B cell (primary cell): ENCODE measurements around the gene ANKRD10. TPM values are rescaled to one million over a fixed set of nuclear protein-coding genes. Genes with fewer than 3 reads are reported as not detected.

Experiments used
- ATAC-seq: fragments of 200-7000 bp; cut with Tn5 transposase; one replicate; pipeline ENCODE4 v1.10.0; 2021; ENCODE audit warnings: low read depth, mild to moderate bottlenecking, moderate number of reproducible peaks, moderate library complexity
- CTCF ChIA-PET: fragments of 350-600 bp; sonication (Branson Sonifier 250); formaldehyde crosslinking; loops from one replicate; lab custom pipeline; 2021; ENCODE audit warnings: antibody characterized with exemption, inconsistent platforms; lab: Charles Lee
- POLR2A ChIA-PET: fragments of 350-600 bp; sonication (Branson Sonifier 250); formaldehyde crosslinking; loops from one replicate; lab custom pipeline; 2021; ENCODE audit warnings: antibody characterized with exemption; lab: Charles Lee
- DNase-seq: peaks from one replicate; pipeline ENCODE4 v3.0.0; 2013
- H2AFZ ChIP-seq: 2 replicates; pipeline ENCODE4 v1.6.1; 2012; ENCODE audit warnings: mild to moderate bottlenecking, low read depth, low read length; ENCODE audit not compliant: insufficient read depth, poor library complexity, severe bottlenecking
- H3K27ac ChIP-seq, 2 donors: 1 replicate in 1 of 2; 2 replicates in 1 of 2; pipeline ENCODE4 v1.5.1; 2012 to 2013; ENCODE audit warnings: low read length in 2 of 2, mild to moderate bottlenecking in 2 of 2, moderate library complexity in 1 of 2
- H3K27me3 ChIP-seq, 4 experiments: fragments of 200-600 bp in 1 of 4; sonication (generic) in 1 of 4; replicated peaks in 1 of 4; 1 replicate in 2 of 4; 2 replicates in 2 of 4; pipeline versions ENCODE4 v1.6.1 to v1.7.0; 2013 to 2016; ENCODE audit warnings: low read length in 3 of 4, mild to moderate bottlenecking in 2 of 4, mixed read lengths in 1 of 4, moderate library complexity in 1 of 4; ENCODE audit not compliant: insufficient read depth in 4 of 4, control insufficient read depth in 3 of 4; ENCODE audit errors: control extremely low read depth in 1 of 4
- H3K36me3 ChIP-seq, 2 experiments: replicated peaks in 1 of 2; 1 replicate in 1 of 2; 2 replicates in 1 of 2; pipeline versions ENCODE4 v1.6.1 to v1.7.1; 2013; ENCODE audit warnings: low read length in 1 of 2; ENCODE audit not compliant: insufficient read depth in 2 of 2, control insufficient read depth in 1 of 2; ENCODE audit errors: control extremely low read depth in 1 of 2, extremely low read depth in 1 of 2
- H3K4me1 ChIP-seq, 2 donors: fragments of 200-600 bp in 1 of 2; sonication (generic) in 1 of 2; 1 replicate in 1 of 2; 2 replicates in 1 of 2; pipeline versions ENCODE4 v1.5.1 to v1.6.1; 2013 to 2017; ENCODE audit warnings: low read length in 2 of 2; ENCODE audit not compliant: control insufficient read depth in 2 of 2, insufficient read depth in 2 of 2
- H3K4me2 ChIP-seq: replicated peaks from 2 replicates; pipeline ENCODE3; 2012; ENCODE audit warnings: mild to moderate bottlenecking, low read depth, low read length; ENCODE audit not compliant: poor library complexity, severe bottlenecking
- H3K4me3 ChIP-seq, 5 experiments: fragments of 200-600 bp in 1 of 5; sonication (generic) in 1 of 5; 1 replicate in 3 of 5; 2 replicates in 2 of 5; pipeline versions ENCODE4 v1.5.1 to v1.7.0; 2011 to 2016; ENCODE audit warnings: low read length in 4 of 5, mild to moderate bottlenecking in 4 of 5, low read depth in 2 of 5, control low read depth in 1 of 5, moderate library complexity in 1 of 5; ENCODE audit not compliant: insufficient read depth in 1 of 5; ENCODE audit errors: control extremely low read depth in 1 of 5, extremely low read depth in 1 of 5
- H3K79me2 ChIP-seq: fragments of 200-600 bp; sonication (generic); one replicate; pipeline ENCODE4 v1.6.0; 2016; ENCODE audit warnings: low read length; ENCODE audit not compliant: control insufficient read depth, insufficient read depth
- H3K9ac ChIP-seq: fragments of 200-600 bp; sonication (generic); 2 replicates; pipeline ENCODE4 v1.6.1; 2017; ENCODE audit warnings: mild to moderate bottlenecking, low read length, moderate library complexity
- H3K9me3 ChIP-seq, 3 donors: one replicate each; pipeline versions ENCODE4 v1.6.1 to v1.7.1; 2013; ENCODE audit warnings: low read length in 2 of 3; ENCODE audit not compliant: control insufficient read depth in 2 of 3, insufficient read depth in 1 of 3; ENCODE audit errors: control extremely low read depth in 1 of 3
- H4K20me1 ChIP-seq: 2 replicates; pipeline ENCODE4 v1.6.0; 2012; ENCODE audit warnings: mild to moderate bottlenecking, low read length; ENCODE audit not compliant: insufficient read depth, control insufficient read depth, poor library complexity, severe bottlenecking
- H3K27ac Mint-ChIP-seq: one replicate; pipeline ENCODE4 v1.8.0; 2021; ENCODE audit warnings: mixed read lengths
- H3K27me3 Mint-ChIP-seq: one replicate; pipeline ENCODE4 v1.8.0; 2021; ENCODE audit warnings: mixed read lengths
- H3K4me1 Mint-ChIP-seq: one replicate; pipeline ENCODE4 v1.8.0; 2021; ENCODE audit warnings: mixed read lengths
- H3K4me3 Mint-ChIP-seq: one replicate; pipeline ENCODE4 v1.8.0; 2021; ENCODE audit warnings: mixed read lengths
- H3K9me3 Mint-ChIP-seq: one replicate; pipeline ENCODE4 v1.8.0; 2022; ENCODE audit warnings: mixed read lengths; ENCODE audit not compliant: insufficient read depth
- EZH2 ChIP-seq: IDR thresholded peaks from 2 replicates; pipeline ENCODE4 v1.6.1; 2012; ENCODE audit warnings: borderline replicate concordance, low read depth, mild to moderate bottlenecking, moderate library complexity, low read length; ENCODE audit not compliant: insufficient read depth, poor library complexity, severe bottlenecking
- WGBS: methylation state at CpG from one replicate; pipeline ENCODE4 v1.1.5; 2013; ENCODE audit warnings: missing lambda C conversion rate; ENCODE audit not compliant: insufficient coverage; 5-methylcytosine and 5-hydroxymethylcytosine counted together
- intact Hi-C: fragments of 100-400 bp; cut with micrococcal nuclease; formaldehyde crosslinking; loops from one replicate; pipeline ENCODE4 v1.10.0; 2022
- polyA plus RNA-seq: library from polyadenylated mRNA; depleted of rRNA; stranded (reverse); fragments of >200 nt; gene quantifications from 2 replicates; pipeline ENCODE4 v1.2.3, GENCODE V29; 2012
- total RNA-seq, 2 donors: library from RNA; stranded (reverse); fragments of 120-200 nt in 1 of 2; gene quantifications; 1 replicate in 1 of 2; 2 replicates in 1 of 2; pipeline versions ENCODE4 v1.2.3 to v1.2.4, GENCODE V29; 2013 to 2022
- TF ChIP-seq, protein P1 (sequence below): fragments of 200-600 bp; IDR thresholded peaks from one replicate; pipeline ENCODE4 v1.8.0; 2022; ENCODE audit warnings: antibody characterized with exemption, mild to moderate bottlenecking

ANKRD10 gene
- total and polyA plus RNA-seq, 2 donors (not counting 1 experiment from before 2014, with no cell fraction given), result 142 to 256 TPM

- ATAC-seq (no peak), DNase-seq (no peak)
- Mint-ChIP-seq H3K4me1 (peaks cover 27% of the 10 kb centered on the region), H3K27ac (no peak overlapping the region), H3K27me3 (no peaks in the 10 kb centered on the region), H3K4me3 (no peak overlapping the region), H3K9me3 (no peaks in the 10 kb centered on the region)
- WGBS, result 100% methylated on average over 2 of the region's 7 CpGs
- TF ChIP-seq EZH2, result no peak
- TF ChIP-seq, protein P1, sequence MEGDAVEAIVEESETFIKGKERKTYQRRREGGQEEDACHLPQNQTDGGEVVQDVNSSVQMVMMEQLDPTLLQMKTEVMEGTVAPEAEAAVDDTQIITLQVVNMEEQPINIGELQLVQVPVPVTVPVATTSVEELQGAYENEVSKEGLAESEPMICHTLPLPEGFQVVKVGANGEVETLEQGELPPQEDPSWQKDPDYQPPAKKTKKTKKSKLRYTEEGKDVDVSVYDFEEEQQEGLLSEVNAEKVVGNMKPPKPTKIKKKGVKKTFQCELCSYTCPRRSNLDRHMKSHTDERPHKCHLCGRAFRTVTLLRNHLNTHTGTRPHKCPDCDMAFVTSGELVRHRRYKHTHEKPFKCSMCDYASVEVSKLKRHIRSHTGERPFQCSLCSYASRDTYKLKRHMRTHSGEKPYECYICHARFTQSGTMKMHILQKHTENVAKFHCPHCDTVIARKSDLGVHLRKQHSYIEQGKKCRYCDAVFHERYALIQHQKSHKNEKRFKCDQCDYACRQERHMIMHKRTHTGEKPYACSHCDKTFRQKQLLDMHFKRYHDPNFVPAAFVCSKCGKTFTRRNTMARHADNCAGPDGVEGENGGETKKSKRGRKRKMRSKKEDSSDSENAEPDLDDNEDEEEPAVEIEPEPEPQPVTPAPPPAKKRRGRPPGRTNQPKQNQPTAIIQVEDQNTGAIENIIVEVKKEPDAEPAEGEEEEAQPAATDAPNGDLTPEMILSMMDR, result no peak
- no peak overlapping the region for H3K9ac ChIP-seq
- H3K27ac ChIP-seq, result no peak overlapping the region
- H3K79me2 ChIP-seq, result peaks cover 58% of the 10 kb centered on the region
- H3K9me3 ChIP-seq, result no peaks in the 10 kb centered on the region
- no peaks in the 10 kb centered on the region for H3K27me3 ChIP-seq
- peaks cover 4 to 67% of the 10 kb centered on the region in 2 experiments for H3K36me3 ChIP-seq
- intact Hi-C loops, result no loop called here
- H4K20me1 ChIP-seq, result peaks cover 81% of the 10 kb centered on the region
- H3K4me2 ChIP-seq, result no peak overlapping the region
- CTCF ChIA-PET, result interaction anchor here (1.3 kb wide), 1 partner anchor 22 kb away, joined by 3 read pairs; no protein-coding TSS in a partner anchor
- H2AFZ ChIP-seq, result no peak overlapping the region
- no peak overlapping the region for H3K4me3 ChIP-seq
- H3K4me1 ChIP-seq, result no peaks in the 10 kb centered on the region
- POLR2A ChIA-PET, result interaction anchor here (0.6 to 1.6 kb wide), 2 partner anchors 11 to 82 kb away, joined by 3 to 4 read pairs; partner anchors contain the start of gene ANKRD10
Observed at GRCh38 chr13:110904748-110905147, 10.1 kb downstream of the ANKRD10 start.

DNA sequence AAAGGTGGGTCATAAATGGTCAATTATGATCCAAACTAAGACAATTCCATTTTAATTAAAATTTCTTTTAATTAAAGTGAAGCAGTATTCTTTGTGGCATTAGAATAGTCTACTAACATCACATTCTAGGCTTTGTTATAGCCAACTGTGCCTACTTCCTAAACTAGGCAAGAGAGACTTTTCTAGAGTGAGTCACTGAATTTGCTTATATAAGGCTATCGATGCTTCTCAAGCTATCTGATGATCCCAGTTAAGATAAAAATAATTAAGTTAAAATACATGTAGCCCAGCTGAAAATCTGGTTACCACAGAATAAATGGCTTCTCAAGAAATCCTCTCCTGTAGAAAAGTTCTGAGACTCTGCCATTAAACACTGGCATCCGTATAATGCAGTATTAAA is 12.5 kb downstream of the ANKRD10 start:
- H3K9ac ChIP-seq, result no peak overlapping the region
- Mint-ChIP-seq H3K9me3 (no peaks in the 10 kb centered on the region), H3K27ac (no peak overlapping the region), H3K27me3 (no peaks in the 10 kb centered on the region), H3K4me3 (no peak overlapping the region), H3K4me1 (peaks cover 10% of the 10 kb centered on the region)
- DNase-seq (no peak), ATAC-seq (no peak)
- H3K27me3 ChIP-seq, result no peaks in the 10 kb centered on the region
- H3K4me2 ChIP-seq, result no peak overlapping the region
- no peak overlapping the region for H2AFZ ChIP-seq
- intact Hi-C loops, result no loop called here
- peaks cover 35% of the 10 kb centered on the region for H3K79me2 ChIP-seq
- POLR2A ChIA-PET, result no interaction called here
- CTCF ChIA-PET, result interaction anchor here (0.7 kb wide), 1 partner anchor 39 kb away, joined by 4 read pairs; no protein-coding TSS in a partner anchor
- peaks cover 65% of the 10 kb centered on the region for H4K20me1 ChIP-seq
- H3K36me3 ChIP-seq, result peaks cover 4 to 50% of the 10 kb centered on the region in 2 experiments
- TF ChIP-seq, protein P1, result no peak
- 100% methylated on average over 1 of the region's 2 CpGs for WGBS
- H3K27ac ChIP-seq, result no peak overlapping the region
- no peak overlapping the region for H3K4me3 ChIP-seq
- H3K9me3 ChIP-seq, result no peaks in the 10 kb centered on the region
- H3K4me1 ChIP-seq, result no peaks in the 10 kb centered on the region
